Left colon (tissue), 2 donors: ENCODE data around the gene NT5M. TPM values are rescaled to one million over a fixed set of nuclear protein-coding genes. Genes with fewer than 3 reads are reported as not detected.

Experiments used
- ATAC-seq: fragments of 200-7000 bp; cut with Tn5 transposase; one replicate; pipeline ENCODE4 v1.9.1; 2020; ENCODE audit warnings: mild to moderate bottlenecking, moderate library complexity
- DNase-seq, 2 donors: peaks; one replicate each; pipeline ENCODE4 v3.0.0-alpha.2; 2020
- intact Hi-C, 2 donors: fragments of 100-400 bp; cut with DNase I in 1 of 2; cut with micrococcal nuclease in 1 of 2; formaldehyde crosslinking; loops; one replicate each; pipeline versions ENCODE4 v1.11.2 to v1.14.0; 2022; cut with DNase I, micrococcal nuclease
- total RNA-seq, 2 donors: library from RNA; stranded (reverse); fragmentation: NEBNext Ultra II Directional; extraction: Animal tissue kit (Norgen Biotek cat#: 25700); gene quantifications; one replicate each; pipeline ENCODE4 v1.2.1, GENCODE V29; 2021
- donor health status: DM: no; HTN: no; CAD: no.
- donor health status: DM: yes; HTN: yes; CAD: no.

NT5M gene
- total RNA-seq, 2 donors from 2014 or later, result 1.6 TPM

DNA sequence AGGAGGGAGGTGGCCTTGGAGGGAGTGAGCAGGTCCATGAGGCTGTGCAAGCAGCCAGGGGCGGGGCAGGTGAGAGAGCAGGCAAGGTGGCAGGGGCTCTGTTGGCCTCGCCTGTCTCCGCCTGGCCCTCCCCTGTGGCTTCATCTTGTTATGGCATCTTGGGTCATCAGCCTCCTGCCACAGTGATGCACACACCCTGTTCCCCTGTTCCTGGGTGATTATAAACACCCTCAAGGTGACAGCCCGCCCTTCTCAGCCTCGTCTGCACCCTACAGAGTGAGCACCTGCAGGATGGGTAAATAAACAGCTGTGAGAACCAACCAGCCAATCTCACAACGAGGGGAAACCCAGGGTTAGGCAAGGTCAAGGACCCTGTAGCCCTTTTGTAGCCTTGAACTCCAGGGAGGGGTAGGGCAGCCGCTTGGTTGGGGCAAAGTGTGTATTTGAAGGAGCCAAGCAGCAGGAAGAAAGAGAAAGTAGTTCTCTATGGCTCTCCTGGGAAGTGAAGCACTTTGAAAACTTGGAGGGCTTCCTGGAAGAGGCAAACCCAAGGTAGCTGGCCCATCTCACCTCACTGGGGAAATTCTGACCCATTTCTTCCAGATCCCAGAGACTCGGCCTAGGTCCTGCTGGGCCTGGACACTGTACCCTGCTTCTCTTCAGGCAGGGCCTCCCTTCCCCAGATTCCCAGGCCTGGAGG is 60.6 kb downstream of the NT5M start:
- intact Hi-C loops, result no loop called here
- peak; percentile 43 to 52 for DNase-seq
- ATAC-seq, result peak; percentile 91

DNA sequence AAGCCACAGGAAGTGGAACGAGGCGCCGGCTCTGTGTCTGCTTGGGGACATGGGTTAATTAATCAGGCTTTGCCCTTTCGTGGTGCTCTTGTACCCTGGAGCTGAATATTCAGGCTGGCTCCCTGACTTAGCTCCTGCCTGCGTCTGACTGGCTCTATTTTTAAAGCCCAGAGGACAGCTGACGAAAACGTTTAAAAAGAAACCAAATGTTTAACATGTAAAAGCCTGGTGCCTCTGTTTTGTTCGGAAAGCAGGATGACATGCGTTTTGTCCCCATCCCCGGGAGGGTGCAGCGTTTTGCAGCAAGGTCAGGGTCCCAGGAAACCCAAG is 61.1 kb downstream of the NT5M start:
- intact Hi-C loops, result no loop called here
- ATAC-seq, result no peak
- no peak for DNase-seq

GRCh38 chr17:17365476-17366110 is 62.4 kb downstream of the NT5M start:
- no peak for ATAC-seq
- DNase-seq, result no peak
- intact Hi-C loops, result no loop called here

DNA sequence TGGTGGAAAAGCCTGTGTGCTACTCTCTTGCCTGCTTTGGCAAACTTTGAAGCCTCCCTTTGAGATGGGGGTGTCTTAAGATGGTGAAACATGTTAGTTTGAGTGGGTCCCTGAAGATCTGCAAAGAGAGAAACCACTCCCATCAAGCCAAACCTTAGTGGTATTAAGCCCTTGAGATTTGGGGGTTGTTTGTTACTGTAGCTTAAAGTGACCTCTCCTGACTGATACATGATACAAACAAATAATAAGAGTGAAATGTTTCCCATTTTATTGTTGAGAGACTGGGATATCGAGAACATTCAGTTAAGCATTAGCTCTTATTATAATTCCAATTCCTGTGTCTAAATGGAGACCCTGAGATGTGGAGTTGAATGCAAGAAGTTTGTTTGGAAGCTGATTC is 63.1 kb downstream of the NT5M start:
- intact Hi-C loops, result no loop called here
- no peak for DNase-seq
- ATAC-seq, result no peak

GRCh38 chr17:17366941-17367875 is 64.0 kb downstream of the NT5M start:
- DNase-seq (no peak), ATAC-seq (no peak)
- intact Hi-C loops, result no loop called here

DNA sequence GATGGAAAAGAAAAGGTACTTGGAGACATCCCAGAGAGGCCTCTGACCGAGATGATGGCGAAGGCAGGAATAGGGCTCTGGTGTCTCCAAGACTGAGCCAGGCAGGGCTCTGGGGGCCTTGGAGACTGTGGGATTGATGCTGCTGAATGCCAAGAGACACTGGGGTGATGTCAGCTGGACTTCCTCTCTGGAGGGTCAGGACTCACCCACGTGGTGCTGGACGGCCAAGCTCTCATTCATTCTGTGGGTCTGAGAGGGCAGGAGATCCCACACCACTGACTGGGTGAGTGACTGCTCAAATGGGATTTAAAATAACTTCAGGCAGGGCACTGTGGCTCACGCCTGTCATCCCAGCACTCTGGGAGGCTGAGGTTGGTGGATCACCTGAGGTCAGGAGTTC is 64.8 kb downstream of the NT5M start:
- intact Hi-C loops, result no loop called here
- no peak for ATAC-seq
- DNase-seq, result no peak

DNA sequence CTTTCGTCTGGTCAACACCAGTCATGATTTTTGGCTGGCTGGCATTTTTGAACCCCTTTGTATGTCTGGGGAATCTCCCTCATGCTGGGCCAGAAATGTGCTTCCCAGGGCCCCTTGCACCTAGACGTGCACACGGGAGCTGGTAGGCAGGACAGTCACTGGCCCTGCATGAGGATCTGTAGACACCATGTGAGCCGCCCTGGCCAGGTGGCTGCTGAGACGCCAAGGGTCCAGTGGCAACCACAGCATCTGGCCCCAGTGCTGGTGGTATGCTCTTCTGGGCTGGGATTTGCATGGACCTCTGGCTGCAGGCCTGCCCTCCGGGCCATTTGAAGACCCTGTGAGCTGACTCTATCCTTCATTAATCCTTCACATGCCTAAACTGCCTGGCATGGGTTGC is 67.5 kb downstream of the NT5M start:
- intact Hi-C loops, result no loop called here
- DNase-seq (no peak), ATAC-seq (no peak)

DNA sequence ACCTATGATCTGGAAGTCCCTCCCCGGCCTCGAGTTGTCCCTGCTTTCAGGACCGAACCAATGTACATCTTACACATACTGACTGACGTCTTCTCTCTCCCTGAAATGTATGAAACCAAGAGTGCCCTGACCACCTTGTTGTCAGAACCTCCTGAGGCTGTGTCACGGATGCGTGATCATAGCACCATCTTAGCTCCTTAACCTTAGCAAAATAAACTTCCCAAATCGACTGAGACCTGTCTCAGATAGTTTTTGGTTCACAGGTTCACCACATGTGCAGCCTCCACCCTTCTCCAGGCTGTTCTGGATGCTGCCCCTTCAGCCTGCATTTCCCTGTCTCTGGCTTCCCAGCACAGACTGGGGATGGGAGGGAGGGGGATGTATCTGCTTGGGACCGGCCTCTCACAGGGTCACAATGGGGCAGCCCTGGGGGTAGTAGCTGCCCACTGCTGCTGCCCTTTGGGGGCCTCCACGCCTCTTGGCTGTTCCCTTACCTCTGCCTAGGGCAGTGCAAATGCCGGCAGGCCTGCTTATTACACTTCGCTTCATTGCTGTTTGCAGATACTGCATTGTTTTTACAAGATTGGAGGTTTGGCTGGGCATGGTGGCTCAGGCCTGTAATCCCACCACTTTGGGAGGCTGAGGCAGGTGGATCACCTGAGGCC is 69.8 kb downstream of the NT5M start:
- DNase-seq (no peak), ATAC-seq (no peak)
- intact Hi-C loops, result no loop called here

DNA sequence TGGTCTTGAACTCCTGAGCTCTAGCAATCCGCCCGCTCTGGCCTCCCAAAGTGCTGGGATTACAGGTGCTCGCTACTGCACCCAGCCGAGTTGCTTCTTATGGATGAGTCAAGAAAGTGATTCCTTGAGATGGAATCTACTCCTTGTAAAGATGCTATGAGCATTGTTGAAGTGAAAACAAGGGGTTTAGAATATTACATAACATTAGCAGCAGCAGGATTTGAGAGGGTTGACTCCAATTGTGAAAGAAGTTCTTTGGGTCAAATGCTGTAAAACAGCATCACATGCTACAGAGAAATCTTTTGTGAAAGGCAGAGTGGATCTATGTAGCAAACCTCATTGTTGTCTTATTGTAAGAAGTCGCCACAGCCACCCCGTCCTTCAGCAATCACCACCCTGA is 72.7 kb downstream of the NT5M start:
- intact Hi-C loops, result no loop called here
- no peak for ATAC-seq

DNA sequence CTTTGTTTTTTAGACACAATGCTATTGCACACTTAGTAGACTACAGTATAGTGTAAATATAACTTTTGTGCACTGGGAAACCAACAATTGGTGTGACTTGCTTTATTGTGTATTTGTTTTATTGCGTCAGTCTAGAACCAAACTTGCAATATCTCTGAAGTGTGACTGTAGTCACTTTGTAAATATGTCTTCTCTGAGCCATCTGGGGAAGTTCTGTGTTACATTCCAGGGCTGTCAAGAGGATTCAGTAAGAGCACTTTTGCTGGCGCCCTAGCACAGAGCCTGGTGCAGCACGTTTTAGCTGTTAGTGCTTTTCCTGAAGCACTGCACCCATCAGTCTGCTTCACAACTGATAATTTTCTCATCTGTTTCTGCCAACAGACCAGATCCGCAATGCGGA is 73.2 kb downstream of the NT5M start:
- no peak for DNase-seq
- ATAC-seq, result no peak

More for the DNA sequence above, 72.7 kb downstream of the NT5M start:
- no peak for DNase-seq

GRCh38 chr17:17377071-17377967 is 74.1 kb downstream of the NT5M start:
- DNase-seq (no peak), ATAC-seq (no peak)
- intact Hi-C loops, result no loop called here

More for the DNA sequence above, 73.2 kb downstream of the NT5M start:
- intact Hi-C loops, result no loop called here

- ATAC-seq (no peak), DNase-seq (no peak)
- intact Hi-C loops, result no loop called here
Observed at GRCh38 chr17:17379197-17379991, 76.2 kb downstream of the NT5M start.

GRCh38 chr17:17380145-17380925 is 77.2 kb downstream of the NT5M start:
- ATAC-seq (no peak), DNase-seq (no peak)
- intact Hi-C loops, result no loop called here

- DNase-seq, result no peak
- intact Hi-C loops, result no loop called here
- ATAC-seq, result no peak
Observed at GRCh38 chr17:17381446-17382064, 78.4 kb downstream of the NT5M start.

GRCh38 chr17:17382065-17382459 is 78.9 kb downstream of the NT5M start:
- no peak for ATAC-seq
- no peak for DNase-seq
- intact Hi-C loops, result no loop called here

DNA sequence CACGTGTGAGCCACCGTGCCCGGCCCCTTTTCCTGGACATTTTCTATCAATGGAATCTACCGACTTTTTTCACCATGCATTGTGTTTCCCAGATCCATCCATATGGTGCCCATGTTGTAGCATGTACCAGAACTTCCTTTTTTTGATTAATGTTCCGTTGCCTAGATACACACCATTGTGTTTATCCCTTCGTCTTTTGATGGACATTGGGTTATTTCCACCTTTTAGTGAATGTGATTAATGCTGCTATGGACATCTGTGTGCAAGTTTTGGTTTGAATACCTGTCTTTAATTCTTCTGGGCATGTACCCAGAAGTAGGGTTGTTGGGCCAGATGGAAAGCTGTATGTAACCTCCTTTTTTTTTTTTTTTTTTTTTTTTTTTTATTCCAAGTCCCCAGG is 79.8 kb downstream of the NT5M start:
- intact Hi-C loops, result no loop called here
- DNase-seq (no peak), ATAC-seq (no peak)
